NOMO-1 treated with DMSO at 0.1 percent for 48 hours (cell line): ENCODE data around the gene BMP8A.
"Not testable (repeated sequence)": the region's sequence is repeated elsewhere in the genome, so short reads cannot be mapped to it uniquely, and the experiment has no call there.

Experiments used
- DNase-seq: peaks from one replicate; lab custom pipeline; 2025; ENCODE audit not compliant: unreplicated experiment; lab: John Stamatoyannopoulos, UW

Gene BMP8A

GRCh38 chr1:39504436-39504835 is 13.0 kb downstream of the BMP8A start:
- DNase-seq: not testable (repeated sequence)

GRCh38 chr1:39505289-39505688 is 13.9 kb downstream of the BMP8A start:
- DNase-seq: no peak

- no peak for DNase-seq
Observed at GRCh38 chr1:39507230-39507928, 15.9 kb downstream of the BMP8A start.

- no peak for DNase-seq
Observed at GRCh38 chr1:39508266-39508665, 16.8 kb downstream of the BMP8A start.

- no peak for DNase-seq
Observed at GRCh38 chr1:39508857-39509305, 17.4 kb downstream of the BMP8A start.

GRCh38 chr1:39509360-39510009 is 18.0 kb downstream of the BMP8A start:
- DNase-seq: no peak

- not testable (repeated sequence) for DNase-seq
Observed at GRCh38 chr1:39510570-39511186, 19.2 kb downstream of the BMP8A start.

- not testable (repeated sequence) for DNase-seq
Observed at GRCh38 chr1:39511477-39511876, 20.0 kb downstream of the BMP8A start.

GRCh38 chr1:39512234-39512847 is 20.9 kb downstream of the BMP8A start:
- not testable (repeated sequence) for DNase-seq

- DNase-seq: not testable (repeated sequence)
Observed at GRCh38 chr1:39514710-39515124, 23.3 kb downstream of the BMP8A start.

GRCh38 chr1:39515131-39516086 is 24.0 kb downstream of the BMP8A start:
- DNase-seq: not testable (repeated sequence)

GRCh38 chr1:39516841-39517240 is 25.4 kb downstream of the BMP8A start:
- not testable (repeated sequence) for DNase-seq

- not testable (repeated sequence) for DNase-seq
Observed at GRCh38 chr1:39517936-39518335, 26.5 kb downstream of the BMP8A start.

GRCh38 chr1:39519376-39519775 is 27.9 kb downstream of the BMP8A start:
- not testable (repeated sequence) for DNase-seq

- not testable (repeated sequence) for DNase-seq
Observed at GRCh38 chr1:39522221-39522620, 30.8 kb downstream of the BMP8A start.

- no peak for DNase-seq
Observed at GRCh38 chr1:39522661-39523567, 31.5 kb downstream of the BMP8A start.

- DNase-seq: no peak
Observed at GRCh38 chr1:39524171-39524570, 32.7 kb downstream of the BMP8A start.

GRCh38 chr1:39524591-39525365 is 33.3 kb downstream of the BMP8A start:
- DNase-seq: no peak
